Calu3 (cell line): ENCODE measurements around the gene MSL3B.

ENCODE experiments used
- BruUV-seq: library from RNA; stranded (reverse); fragments of 400-500 nt; replicated peaks from 2 replicates; lab custom pipeline; 2021; lab: Mats Ljungman, UMichigan
- CTCF ChIA-PET: fragments of 300-600 bp; sonication (Branson Sonifier 250); formaldehyde crosslinking; loops from one replicate; lab custom pipeline; 2022; ENCODE audit warnings: antibody characterized with exemption; lab: Charles Lee
- DNase-seq: peaks from one replicate; pipeline ENCODE4 v3.0.0; 2022
- H3K27ac Mint-ChIP-seq: one replicate; pipeline ENCODE4 v1.8.0; 2022; ENCODE audit warnings: mixed read lengths; ENCODE audit not compliant: unreplicated experiment
- H3K27me3 Mint-ChIP-seq: one replicate; pipeline ENCODE4 v1.8.0; 2022; ENCODE audit warnings: mixed read lengths; ENCODE audit not compliant: unreplicated experiment
- H3K36me3 Mint-ChIP-seq: one replicate; pipeline ENCODE4 v1.8.0; 2022; ENCODE audit warnings: mild to moderate bottlenecking, moderate library complexity, mixed read lengths; ENCODE audit not compliant: insufficient read depth, unreplicated experiment
- H3K4me1 Mint-ChIP-seq: one replicate; pipeline ENCODE4 v1.8.0; 2022; ENCODE audit warnings: mild to moderate bottlenecking, low read depth, mixed read lengths; ENCODE audit not compliant: unreplicated experiment
- H3K4me3 Mint-ChIP-seq: one replicate; pipeline ENCODE4 v1.8.0; 2022; ENCODE audit warnings: mild to moderate bottlenecking, low read depth, moderate library complexity, mixed read lengths; ENCODE audit not compliant: unreplicated experiment
- H3K9me3 Mint-ChIP-seq: one replicate; pipeline ENCODE4 v1.8.0; 2022; ENCODE audit warnings: low read depth, mixed read lengths; ENCODE audit not compliant: unreplicated experiment
- intact Hi-C: fragments of 100-400 bp; cut with micrococcal nuclease; formaldehyde crosslinking; loops from one replicate; pipeline ENCODE4 v1.10.0; 2022; ENCODE audit not compliant: unreplicated experiment
- TF ChIP-seq, protein P1 (sequence below): fragments of 200-600 bp; IDR thresholded peaks from one replicate; pipeline ENCODE4 v1.8.0; 2022; ENCODE audit warnings: antibody characterized with exemption; ENCODE audit not compliant: unreplicated experiment

Gene MSL3B

GRCh38 chr2:233830111-233830802 lies 37.9 kb downstream of the MSL3B start:
- Mint-ChIP-seq H3K27ac (no peak overlapping the region), H3K4me1 (peaks cover 13% of the 10 kb centered on the region), H3K27me3 (no peaks in the 10 kb centered on the region), H3K36me3 (peaks cover 18% of the 10 kb centered on the region), H3K9me3 (no peaks in the 10 kb centered on the region), H3K4me3 (no peak overlapping the region)
- CTCF ChIA-PET: no interaction called here
- TF ChIP-seq, protein P1, sequence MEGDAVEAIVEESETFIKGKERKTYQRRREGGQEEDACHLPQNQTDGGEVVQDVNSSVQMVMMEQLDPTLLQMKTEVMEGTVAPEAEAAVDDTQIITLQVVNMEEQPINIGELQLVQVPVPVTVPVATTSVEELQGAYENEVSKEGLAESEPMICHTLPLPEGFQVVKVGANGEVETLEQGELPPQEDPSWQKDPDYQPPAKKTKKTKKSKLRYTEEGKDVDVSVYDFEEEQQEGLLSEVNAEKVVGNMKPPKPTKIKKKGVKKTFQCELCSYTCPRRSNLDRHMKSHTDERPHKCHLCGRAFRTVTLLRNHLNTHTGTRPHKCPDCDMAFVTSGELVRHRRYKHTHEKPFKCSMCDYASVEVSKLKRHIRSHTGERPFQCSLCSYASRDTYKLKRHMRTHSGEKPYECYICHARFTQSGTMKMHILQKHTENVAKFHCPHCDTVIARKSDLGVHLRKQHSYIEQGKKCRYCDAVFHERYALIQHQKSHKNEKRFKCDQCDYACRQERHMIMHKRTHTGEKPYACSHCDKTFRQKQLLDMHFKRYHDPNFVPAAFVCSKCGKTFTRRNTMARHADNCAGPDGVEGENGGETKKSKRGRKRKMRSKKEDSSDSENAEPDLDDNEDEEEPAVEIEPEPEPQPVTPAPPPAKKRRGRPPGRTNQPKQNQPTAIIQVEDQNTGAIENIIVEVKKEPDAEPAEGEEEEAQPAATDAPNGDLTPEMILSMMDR: no peak
- no peak for DNase-seq
- intact Hi-C loops: loop anchor here (5.0 to 10.0 kb wide), 5 partner anchors 125 to 428 kb away; partner anchors contain the start of gene USP40
- BruUV-seq: no TSS peak

DNA sequence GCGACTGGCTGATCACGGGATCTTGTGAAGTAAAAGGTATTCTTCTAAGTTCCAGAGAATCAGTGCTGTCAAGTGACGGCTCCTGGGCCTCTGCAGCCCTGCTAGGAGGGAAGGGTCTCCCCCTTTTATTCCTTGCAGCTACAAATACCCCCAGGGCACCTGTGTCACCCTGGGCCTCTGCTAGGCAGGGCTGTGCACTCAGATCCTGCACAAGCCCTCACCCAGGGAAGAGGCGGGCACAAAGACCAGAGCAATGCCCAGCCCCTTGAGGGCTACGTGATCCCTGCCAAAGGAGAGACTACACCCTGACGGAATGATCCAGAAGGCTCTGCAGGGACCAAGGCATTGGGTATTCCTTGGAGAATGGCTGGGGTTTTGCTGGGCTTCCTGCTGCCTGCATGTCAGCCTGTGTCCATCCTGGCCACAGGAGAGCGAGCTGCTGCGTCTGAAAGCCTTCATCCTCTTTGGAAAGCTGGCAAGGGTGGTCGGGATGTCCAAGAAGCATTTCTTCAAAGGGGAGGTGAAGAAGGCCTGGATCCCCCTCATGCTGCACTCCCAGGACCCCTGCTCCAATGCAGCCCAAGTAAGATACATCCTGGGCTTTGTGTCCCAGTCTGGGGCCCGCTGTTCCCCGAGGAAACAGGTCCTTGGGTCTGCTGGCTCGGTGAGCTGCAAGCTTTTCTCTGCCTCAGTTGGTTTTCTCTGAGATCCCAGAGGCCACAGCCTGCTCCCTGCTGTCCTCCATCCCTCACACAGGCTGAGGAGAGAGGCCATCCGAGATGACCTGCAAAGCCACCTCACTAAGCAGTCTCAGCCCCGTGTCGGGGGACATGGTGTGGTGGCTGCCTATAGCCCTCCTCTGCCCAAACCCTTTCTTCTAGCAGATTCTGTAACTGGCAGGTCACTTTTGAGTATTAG lies 38.7 kb downstream of the MSL3B start:
- Mint-ChIP-seq H3K36me3 (peaks cover 10% of the 10 kb centered on the region), H3K27me3 (no peaks in the 10 kb centered on the region), H3K9me3 (no peaks in the 10 kb centered on the region), H3K4me3 (no peak overlapping the region), H3K4me1 (peaks cover 5% of the 10 kb centered on the region), H3K27ac (no peak overlapping the region)
- TF ChIP-seq, protein P1: no peak
- CTCF ChIA-PET: interaction anchor here (1.2 kb wide), 1 partner anchor 15 kb away, joined by 3 read pairs; no protein-coding TSS in a partner anchor
- intact Hi-C loops: loop anchor here (5.0 to 10.0 kb wide), 5 partner anchors 125 to 427 kb away; partner anchors contain the start of gene USP40
- no TSS peak for BruUV-seq
- DNase-seq: no peak

GRCh38 chr2:233828546-233829192 lies 39.5 kb downstream of the MSL3B start:
- BruUV-seq: no TSS peak
- TF ChIP-seq, protein P1: no peak
- Mint-ChIP-seq H3K4me1 (no peaks in the 10 kb centered on the region), H3K27ac (no peak overlapping the region), H3K4me3 (no peak overlapping the region), H3K36me3 (peaks cover 2% of the 10 kb centered on the region), H3K9me3 (no peaks in the 10 kb centered on the region), H3K27me3 (no peaks in the 10 kb centered on the region)
- intact Hi-C loops: no loop called here
- no peak for DNase-seq
- CTCF ChIA-PET: interaction anchor here (1.2 kb wide), 1 partner anchor 14 kb away, joined by 3 read pairs; no protein-coding TSS in a partner anchor

DNA sequence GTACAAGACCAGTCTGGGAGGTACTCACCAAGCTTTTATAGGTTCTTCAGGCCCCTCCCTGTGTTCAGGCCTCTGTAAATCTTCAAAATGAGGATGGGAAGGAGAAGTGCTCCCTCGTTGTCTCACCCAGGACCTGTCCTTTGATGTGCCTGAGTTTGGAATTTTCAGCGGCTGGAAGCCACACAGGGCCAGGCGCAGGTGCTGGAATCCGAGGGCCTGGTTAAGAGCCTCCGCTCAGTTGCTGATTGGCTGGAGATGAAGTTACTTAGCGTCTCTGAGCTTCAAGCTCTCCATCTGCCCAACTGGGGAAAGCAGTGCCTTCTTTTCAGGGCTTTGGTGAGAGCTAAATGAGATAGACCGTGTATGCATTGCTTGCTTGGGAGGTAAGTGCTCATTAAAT lies 43.8 kb downstream of the MSL3B start:
- intact Hi-C loops: no loop called here
- peaks cover 20% of the 10 kb centered on the region for H3K27me3 Mint-ChIP-seq
- H3K36me3 Mint-ChIP-seq: no peaks in the 10 kb centered on the region
- TF ChIP-seq, protein P1: no peak
- no peak overlapping the region for H3K4me3 Mint-ChIP-seq
- no TSS peak for BruUV-seq
- H3K4me1 Mint-ChIP-seq: no peaks in the 10 kb centered on the region
- CTCF ChIA-PET: interaction anchor here (1.1 kb wide), 2 partner anchors 8 to 64 kb away, joined by 3 to 4 read pairs; partner anchors contain the start of gene UGT1A1
- H3K27ac Mint-ChIP-seq: no peak overlapping the region
- H3K9me3 Mint-ChIP-seq: no peaks in the 10 kb centered on the region
- no peak for DNase-seq
